PC-3 (cell line): ENCODE results near the gene MORN1.

Experiments used
- EZH2phosphoT487 ChIP-seq: fragments of 300-600 bp; sonication (generic); IDR thresholded peaks from 2 replicates; pipeline ENCODE4 v1.6.1; 2018; ENCODE audit warnings: mild to moderate bottlenecking, antibody characterized with exemption, low read length, borderline replicate concordance
- TF ChIP-seq, protein P1 (sequence below): fragments of 300-600 bp; sonication (generic); conservative IDR thresholded peaks from 2 replicates; pipeline ENCODE4 v1.5.1; 2017; ENCODE audit warnings: antibody characterized with exemption, low read depth, mild to moderate bottlenecking, low read length

DNA sequence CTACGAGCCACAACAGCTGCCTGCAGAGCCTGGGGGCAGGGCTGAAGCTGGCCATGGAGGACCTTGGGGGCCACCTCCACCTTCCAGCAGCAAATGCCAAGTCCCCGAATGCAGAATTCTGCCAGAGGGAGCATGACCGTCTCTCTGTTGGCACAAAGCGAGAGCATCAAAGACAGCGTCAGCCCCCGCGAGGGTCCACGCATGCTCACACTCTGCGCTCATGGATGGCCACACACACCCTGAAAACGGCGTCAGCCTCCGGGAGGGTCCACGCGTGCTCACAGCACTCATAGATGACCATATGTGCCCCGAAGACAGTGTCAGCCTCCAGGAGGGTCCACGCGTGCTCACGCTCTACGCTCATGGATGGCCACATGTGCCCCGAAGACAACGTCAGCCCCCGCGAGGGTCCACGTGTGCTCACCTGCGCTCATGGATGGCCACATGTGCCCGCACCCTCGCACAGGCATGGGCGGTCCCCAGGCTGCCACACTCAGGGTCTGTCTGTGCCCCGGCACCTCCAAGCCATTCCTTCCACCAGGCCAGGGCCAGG lies 46.5 kb downstream of the MORN1 start:
- TF ChIP-seq, protein P1, sequence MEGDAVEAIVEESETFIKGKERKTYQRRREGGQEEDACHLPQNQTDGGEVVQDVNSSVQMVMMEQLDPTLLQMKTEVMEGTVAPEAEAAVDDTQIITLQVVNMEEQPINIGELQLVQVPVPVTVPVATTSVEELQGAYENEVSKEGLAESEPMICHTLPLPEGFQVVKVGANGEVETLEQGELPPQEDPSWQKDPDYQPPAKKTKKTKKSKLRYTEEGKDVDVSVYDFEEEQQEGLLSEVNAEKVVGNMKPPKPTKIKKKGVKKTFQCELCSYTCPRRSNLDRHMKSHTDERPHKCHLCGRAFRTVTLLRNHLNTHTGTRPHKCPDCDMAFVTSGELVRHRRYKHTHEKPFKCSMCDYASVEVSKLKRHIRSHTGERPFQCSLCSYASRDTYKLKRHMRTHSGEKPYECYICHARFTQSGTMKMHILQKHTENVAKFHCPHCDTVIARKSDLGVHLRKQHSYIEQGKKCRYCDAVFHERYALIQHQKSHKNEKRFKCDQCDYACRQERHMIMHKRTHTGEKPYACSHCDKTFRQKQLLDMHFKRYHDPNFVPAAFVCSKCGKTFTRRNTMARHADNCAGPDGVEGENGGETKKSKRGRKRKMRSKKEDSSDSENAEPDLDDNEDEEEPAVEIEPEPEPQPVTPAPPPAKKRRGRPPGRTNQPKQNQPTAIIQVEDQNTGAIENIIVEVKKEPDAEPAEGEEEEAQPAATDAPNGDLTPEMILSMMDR, result no peak
- TF ChIP-seq EZH2phosphoT487, result no peak
